Esophagus muscularis mucosa (tissue), 4 donors: ENCODE results near the gene CARMIL1.

Experiments
- CTCF ChIP-seq, 3 experiments: fragments of 200-600 bp in 2 of 3; fragments of 450-650 bp in 1 of 3; sonication (generic) in 2 of 3; IDR thresholded peaks; one replicate each; pipeline ENCODE4 v1.5.1; 2017 to 2019; ENCODE audit warnings: antibody characterized with exemption in 3 of 3, mild to moderate bottlenecking in 2 of 3, moderate library complexity in 1 of 3
- EP300 ChIP-seq: sonication (generic); formaldehyde crosslinking; IDR thresholded peaks from one replicate; pipeline ENCODE4 v1.6.1; 2017; ENCODE audit warnings: antibody characterized with exemption
- POLR2A ChIP-seq: fragments of 450-650 bp; IDR thresholded peaks from one replicate; pipeline ENCODE4 v1.6.1; 2017; ENCODE audit warnings: antibody characterized with exemption, moderate library complexity, mild to moderate bottlenecking, low read depth
- POLR2AphosphoS5 ChIP-seq, 2 donors: sonication (generic); formaldehyde crosslinking; IDR thresholded peaks; one replicate each; pipeline ENCODE4 v1.6.1; 2017; ENCODE audit warnings: antibody characterized with exemption in 2 of 2

- TF ChIP-seq POLR2A (no peak), CTCF (IDR thresholded peaks at IDR 0.05) (no peak), POLR2AphosphoS5 (IDR thresholded peaks at IDR 0.05) (no peak), EP300 (no peak)
These were observed 123.0 kb downstream of the CARMIL1 start for GRCh38 chr6:25402125-25402524.
